ENCODE measurements around the gene BCAS3.
A peak's percentile ranks its signal among the peaks of the same experiment; 100 is the strongest.

DNA sequence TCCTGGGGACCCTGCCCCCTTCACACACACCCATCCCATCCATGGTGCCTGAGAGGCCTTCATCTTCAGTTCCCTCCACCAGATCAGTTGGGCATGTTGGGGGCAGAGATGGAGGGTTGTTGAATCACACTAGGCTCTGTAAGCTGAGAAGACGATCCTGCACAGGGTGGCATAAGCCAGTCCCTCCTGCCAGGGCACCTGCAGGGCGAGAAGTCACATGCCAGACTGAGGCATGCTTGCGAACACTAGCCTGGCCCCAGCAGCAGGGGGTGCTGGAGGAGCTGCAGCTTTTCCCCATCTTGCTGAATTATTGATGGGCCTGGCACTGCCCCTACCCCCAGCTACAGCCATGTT lies 715.9 kb downstream of the BCAS3 start:
- TF ChIP-seq CTCF (conservative IDR thresholded peaks at IDR 0.05) (peak; percentile 53), ZFX (IDR thresholded peaks at IDR 0.05) (no peak)

Data from C4-2B (cell line).